OCI-M1 (cell line): ENCODE measurements around the gene SYN1.

ENCODE experiments used
- DNase-seq: peaks from one replicate; lab custom pipeline; 2025; lab: John Stamatoyannopoulos, UW

The SYN1 gene

DNA sequence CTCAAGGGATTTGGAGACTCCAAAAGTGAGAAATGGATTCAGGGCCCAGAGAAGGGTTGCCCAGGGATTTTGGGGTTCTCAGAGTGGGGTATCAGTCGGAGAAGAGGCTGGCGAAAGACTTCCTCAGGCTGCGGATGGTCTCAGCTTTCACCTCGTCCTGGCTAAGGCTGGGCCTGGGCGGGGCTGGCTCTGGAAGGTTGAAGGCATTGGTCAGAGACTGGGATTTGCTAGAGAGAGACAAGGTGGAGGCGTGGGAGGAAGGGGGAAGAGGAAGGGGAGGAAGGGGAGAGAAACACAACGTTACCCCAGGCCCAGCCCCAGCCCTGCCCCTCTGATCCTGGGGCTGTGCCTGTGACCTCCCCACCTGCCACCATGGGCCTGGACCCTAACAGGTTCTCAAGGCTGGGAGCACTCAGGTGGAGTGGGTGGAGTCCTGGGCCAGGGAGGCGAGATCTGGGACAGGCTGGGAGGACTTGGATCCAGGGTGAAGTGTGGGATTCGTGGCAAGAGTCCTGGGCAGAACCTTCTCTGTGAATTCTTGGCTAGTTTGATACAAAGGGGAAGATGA, 46.8 kb downstream of the SYN1 start:
- no peak for DNase-seq

DNA sequence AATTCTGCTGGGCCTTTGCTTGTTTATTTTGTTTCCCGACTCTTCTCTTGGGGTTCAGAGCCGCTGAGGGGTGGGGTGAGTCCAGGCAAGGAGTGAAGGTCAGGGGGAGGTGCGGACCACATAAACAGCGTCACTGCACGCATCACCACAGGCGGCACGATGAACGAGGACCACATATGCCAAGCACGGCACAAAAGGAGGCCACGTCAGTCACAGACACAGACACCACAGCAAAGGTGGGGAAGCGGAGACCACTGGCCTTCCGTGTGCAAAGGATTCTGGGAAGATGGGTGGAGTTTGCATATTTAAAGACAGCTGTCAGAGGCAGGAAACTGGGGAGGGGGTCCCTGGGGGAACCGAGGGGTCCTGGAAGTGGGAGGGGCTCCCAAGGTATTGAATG, 47.8 kb downstream of the SYN1 start:
- DNase-seq = no peak

DNA sequence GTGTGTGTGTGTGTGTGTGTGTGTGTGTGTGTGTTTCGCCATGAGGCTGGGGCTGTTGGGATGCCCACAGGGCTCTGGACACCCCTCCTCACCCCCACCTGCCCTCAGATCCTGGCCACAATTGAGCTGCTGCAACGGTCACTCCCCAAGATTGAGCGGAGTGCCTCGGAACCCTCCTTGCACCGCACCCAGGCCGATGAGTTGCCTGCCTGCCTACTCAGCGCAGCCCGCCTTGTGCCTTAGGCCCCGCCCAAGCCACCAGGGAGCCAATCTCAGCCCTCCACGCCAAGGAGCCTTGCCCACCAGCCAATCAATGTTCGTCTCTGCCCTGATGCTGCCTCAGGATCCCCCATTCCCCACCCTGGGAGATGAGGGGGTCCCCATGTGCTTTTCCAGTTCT, 48.4 kb downstream of the SYN1 start:
- no peak for DNase-seq

DNA sequence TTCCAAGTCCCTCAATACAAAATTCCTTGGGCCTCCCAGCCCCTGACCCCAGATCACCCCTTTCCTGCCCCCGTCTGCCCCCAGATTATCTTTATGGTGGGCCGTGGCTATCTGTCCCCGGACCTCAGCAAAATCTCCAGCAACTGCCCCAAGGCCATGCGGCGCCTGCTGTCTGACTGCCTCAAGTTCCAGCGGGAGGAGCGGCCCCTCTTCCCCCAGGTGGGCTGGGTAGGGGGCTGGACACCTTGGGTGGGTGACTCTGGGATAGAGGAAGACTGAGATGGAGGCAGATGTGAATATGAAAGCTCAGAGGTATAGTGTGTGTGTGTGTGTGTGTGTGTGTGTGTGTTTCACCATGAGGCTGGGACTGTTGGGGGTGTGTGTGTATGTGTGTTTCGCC, 48.9 kb downstream of the SYN1 start:
- DNase-seq = no peak

DNA sequence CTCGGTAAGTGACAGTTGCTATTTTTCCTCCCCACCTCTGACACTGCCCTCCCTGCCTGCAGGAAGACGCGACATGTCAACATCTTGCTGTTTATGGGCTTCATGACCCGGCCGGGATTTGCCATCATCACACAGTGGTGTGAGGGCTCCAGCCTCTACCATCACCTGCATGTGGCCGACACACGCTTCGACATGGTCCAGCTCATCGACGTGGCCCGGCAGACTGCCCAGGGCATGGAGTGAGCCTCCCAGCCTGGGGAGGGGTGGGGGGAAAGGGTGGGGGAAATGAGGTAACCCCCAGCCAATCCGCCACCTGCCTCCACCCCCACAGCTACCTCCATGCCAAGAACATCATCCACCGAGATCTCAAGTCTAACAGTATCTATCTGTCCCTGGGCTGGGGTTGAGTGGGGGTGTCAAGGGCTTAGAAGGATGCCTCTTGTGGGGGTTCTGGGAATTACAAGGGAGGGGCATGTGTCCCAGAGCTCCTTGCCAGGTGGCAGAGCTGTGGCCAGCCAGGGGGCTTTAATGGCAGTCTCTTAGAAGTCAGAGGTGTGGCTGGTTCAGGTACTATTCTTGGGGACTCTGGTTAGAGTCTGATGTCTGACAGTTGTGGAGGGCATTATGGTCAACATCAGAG, 50.9 kb downstream of the SYN1 start:
- peak; percentile 42 for DNase-seq

DNA sequence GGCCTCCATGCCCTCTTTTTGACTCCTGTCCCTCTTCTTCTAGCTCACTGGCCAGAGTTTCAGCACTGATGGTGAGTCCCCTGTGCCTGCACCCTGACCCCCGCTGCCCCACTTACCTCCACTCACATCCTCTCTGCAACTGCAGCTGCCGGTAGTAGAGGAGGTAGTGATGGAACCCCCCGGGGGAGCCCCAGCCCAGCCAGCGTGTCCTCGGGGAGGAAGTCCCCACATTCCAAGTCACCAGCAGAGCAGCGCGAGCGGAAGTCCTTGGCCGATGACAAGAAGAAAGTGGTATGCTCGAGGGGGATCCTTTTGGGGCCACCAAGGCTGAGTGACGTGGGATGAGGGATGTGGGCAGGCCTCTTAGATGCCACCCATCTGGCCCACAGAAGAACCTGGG, 52.8 kb downstream of the SYN1 start:
- DNase-seq = no peak

DNA sequence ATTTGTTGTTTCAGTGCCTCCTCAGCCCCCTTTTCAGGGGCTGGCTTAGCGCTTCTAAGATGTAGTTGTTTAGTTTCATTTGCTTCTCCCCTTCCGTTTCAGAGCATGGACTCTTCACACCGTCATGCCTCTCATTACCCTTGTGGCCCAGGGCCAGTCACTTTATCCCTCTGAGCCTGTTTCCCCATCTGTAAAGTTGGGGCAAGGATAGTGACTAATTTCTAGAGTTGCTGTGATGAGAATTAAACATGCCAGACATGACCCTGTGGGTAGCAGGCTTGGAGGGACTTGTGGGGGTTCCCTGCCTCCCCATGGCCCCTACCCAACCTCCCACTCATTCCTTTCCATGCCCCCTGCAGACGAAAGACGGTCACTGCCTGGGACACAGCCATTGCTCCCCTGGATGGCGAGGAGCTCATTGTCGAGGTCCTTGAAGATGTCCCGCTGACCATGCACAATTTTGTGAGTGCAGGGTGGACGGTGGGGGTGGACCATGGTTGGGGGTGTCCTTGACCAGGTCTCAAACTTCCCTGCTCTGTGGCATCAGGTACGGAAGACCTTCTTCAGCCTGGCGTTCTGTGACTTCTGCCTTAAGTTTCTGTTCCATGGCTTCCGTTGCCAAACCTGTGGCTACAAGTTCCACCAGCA, 55.1 kb downstream of the SYN1 start:
- no peak for DNase-seq

DNA sequence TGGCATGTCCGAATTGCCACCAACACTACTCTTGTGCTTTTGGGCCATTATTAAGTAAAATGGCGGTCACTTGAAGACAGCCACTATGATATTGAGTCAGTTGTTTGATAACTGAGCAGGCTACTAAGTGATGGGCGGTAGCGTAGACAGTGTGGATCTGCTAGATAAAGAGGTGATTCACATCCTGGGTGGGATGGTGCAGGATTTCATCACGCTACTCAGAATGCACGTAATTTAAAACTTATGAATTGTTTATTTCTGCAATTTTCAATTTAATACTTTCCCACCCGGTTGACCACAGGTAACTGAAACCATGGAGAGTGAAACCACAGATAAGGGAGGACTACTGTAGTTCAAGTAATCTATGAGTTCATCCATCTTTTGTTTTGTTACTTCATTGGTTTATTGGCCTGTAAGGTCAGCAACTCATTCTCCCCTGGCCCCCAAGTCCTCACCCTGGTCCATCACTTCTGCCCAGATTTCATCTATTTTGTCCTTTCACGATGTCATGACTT, 55.8 kb downstream of the SYN1 start:
- peak; percentile 71 for DNase-seq

DNA sequence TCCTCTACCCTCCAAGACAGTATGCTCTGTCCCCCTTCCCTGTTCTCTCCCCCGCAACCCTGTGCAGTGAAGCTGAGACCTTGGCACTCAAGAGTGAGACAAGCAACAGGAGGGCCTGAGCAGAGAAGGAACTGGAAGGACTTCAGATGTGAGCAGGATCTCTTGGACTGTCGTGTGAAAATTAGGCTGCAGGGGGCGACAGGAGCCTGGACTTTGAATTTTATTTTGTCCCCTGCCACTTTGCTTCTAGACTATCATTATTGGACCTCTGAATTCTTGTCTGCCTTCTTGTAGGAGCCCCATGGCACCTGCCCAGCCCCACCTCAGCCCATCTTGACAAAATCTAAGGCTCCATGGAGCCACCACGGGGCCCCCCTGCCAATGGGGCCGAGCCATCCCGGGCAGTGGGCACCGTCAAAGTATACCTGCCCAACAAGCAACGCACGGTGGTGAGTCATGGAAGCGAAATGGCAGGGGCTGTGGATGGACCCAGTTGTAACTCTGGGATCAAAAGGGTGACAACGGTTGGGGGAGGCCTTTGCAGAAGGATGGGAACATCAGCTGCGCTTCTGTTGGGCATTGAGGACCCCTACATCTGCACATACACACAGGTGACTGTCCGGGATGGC, 56.9 kb downstream of the SYN1 start:
- peak; percentile 77 for DNase-seq

DNA sequence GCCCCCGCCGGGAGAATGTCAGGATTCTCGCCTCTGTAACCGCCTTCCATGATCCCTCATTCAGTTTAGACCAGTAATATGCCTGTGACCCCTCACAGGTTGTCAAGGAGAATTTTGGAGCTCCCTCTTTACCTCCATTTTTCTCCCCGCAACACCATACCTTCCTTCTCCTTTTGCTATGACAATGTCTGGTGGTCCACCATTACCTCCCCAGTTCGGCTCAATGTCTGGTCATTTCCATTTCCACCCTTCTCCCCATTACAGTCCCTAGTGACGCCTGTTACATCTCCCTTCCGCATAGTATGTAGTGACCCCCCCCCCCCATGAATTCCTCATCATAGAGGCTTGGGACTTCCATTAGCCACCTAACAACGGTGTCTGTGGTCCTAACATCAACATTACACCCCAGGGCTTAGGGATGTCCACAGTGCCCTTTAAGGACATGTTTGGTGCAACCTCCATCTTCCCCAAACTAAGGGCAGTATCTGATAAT, 58.0 kb downstream of the SYN1 start:
- no peak for DNase-seq

DNA sequence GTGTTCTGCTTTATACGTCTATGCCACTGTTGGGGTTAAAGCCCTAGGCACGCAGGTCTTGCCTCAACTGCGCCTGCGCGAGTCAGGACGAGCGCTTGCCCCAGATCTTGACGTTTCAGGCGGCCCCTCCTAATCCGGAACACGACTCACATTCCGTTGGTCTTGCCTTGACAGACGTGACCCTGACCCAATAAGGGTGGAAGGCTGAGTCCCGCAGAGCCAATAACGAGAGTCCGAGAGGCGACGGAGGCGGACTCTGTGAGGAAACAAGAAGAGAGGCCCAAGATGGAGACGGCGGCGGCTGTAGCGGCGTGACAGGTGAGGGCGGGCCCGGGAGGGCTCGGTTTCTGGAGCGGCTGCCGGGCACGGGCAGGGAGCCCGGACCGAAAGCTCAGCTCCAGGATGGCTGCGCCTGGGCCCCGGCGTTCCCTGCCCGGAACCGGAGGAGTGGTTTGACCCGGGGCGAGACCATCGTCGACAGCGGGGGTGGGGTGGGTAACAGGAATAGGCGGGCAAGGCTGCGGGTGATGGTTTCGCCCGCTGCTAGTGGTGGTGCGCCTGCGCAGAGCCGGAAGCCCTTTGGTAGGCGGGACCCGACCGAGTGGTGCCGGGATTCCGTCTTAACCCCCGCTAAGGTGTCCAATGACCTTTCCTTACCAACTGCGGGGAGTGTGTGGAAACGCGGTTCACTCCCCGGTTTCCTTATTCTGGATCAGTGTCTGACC, 58.6 kb downstream of the SYN1 start, which contains the start of gene ARAF:
Gene ARAF, plus strand, starts transcription at position 272 of the 725 bp plus-strand sequence. CDS start 1,763 bp downstream, outside the sequence.
- peak; percentile 98 for DNase-seq

DNA sequence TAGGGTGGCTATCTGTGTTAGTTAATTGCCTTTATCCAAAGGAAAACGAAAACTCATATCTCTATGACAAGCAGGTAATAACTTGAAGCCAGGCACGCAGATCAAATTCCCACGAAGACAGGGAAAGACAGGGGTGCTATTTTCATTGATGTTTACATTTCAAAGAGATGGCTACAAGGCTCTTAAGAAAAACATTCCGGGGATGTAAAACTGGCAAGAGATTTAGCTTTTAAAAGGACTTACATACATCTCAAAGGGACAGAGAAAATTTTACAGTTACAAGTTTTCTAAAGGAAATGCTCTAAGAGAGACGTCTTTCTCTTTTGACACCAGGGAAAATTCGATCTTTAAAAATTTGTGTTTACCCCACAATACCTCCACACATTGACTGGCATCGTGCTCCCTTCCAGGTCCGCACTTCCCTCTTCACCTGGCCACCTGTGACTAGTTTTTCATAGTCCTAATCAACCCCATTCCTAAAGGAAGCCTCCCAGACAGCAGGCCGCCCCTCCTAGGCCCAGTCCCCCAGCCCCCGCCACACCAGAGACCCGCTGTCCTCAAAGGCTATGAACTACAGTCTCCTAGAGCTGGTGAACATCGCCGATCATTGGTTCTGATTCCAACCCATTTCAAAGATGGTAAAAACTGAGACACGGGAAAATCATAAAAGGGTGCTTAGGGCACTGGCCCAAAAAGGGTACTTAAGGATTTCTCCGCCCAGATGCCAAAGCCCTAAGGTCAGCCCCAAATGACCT, 59.3 kb downstream of the SYN1 start:
- DNase-seq = no peak

DNA sequence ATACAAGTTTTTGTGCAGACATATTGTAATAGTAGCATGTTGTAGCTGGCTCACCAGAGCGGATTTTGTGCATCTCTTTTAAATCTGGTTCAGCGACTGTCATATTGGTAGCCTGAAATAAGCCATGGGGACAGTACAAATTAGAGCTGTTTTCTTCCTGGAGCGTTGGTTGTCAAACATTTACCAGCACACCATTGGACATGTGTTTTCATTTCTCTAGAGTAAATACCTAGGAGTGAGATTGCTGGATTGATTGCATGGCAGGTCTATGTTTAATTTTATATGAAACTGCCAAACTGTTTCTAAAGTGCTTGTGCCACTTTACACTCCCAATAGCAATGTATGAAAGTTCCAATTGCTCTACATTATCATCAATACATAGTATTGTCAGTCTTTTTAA, 61.2 kb downstream of the SYN1 start:
- DNase-seq = no peak

DNA sequence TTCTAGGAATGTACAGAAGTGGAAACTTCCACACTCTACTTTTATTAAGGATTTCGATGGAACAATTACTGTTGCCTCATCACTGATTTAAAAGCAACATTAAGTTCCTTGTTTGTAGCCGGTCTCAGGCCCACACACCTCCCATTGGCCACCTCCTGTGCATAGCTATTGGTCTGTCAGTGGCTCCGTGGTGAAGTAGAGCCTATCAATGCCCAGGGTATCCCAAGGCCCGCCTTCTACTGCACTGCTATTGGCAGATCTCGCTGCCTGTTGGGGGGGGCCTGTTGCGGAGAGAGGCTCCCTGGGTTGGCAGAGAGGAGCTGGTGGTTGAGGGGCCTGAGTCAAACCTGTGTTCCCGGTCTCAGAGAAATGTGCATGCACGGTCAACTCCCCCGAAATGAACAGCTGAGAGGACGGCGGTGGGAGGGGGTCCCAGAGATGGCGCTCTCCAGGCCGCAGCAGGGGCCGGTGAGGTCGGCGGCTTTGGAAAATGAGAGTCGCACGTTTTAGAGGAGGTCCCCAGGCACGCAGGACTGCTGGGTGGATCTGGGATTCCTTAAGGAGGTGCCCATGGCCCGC, 63.5 kb downstream of the SYN1 start:
- peak; percentile 95 for DNase-seq

DNA sequence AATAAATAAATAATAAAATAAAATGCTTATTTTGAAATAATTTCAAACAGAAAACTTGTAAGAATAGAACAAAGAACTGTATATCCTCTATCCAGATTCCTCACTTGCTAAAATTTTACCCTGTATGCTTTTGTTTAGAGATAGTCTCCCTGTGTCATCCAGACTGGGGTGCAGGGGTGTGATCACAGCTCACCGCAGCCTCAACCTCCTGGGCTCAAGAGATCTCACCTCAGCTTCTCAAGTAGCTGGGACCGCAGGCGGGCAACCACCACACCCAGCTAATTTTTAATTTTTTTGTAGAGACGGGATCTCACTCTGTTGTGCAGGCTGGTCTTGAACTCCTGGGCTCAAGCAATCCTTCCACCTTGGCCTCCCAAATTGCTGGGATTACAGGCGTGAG, 76.2 kb downstream of the SYN1 start:
- DNase-seq = no peak

DNA sequence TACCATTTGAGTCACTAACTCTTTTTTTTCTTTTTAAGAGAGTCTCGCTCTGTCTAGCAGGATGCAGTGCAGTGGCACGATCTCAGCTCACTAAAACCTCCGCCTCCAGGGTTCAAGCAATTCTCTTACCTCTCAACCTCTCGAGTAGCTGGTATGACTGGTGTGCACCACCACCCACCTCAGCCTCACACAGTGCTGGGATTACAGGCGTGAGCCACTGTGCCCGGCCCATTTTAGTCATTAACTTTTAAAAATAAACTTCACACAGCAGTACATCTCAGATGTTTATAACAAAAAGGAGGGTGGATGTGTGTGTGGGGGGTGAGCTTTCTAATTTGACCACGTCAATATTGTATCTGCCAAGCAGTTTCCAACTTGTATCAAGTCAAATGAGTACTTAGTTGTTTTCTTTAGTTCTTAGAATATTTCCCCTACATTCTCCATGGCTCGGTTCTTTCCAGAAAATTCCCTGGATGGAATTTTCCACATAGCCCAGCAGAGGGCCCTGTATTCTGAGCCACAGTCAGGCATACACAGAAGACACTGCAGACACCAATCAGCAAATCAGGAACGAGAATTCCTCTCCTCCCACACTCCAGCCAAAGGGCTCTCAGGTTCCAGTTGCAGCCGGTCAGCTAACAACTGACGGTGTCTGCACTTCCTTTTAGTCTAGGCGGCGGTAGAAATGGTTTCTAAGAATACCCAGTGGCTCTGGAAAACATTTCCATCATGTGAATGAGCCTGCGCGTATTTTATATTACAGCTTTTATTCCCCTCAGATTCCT, 78.7 kb downstream of the SYN1 start:
- peak; percentile 94 for DNase-seq

DNA sequence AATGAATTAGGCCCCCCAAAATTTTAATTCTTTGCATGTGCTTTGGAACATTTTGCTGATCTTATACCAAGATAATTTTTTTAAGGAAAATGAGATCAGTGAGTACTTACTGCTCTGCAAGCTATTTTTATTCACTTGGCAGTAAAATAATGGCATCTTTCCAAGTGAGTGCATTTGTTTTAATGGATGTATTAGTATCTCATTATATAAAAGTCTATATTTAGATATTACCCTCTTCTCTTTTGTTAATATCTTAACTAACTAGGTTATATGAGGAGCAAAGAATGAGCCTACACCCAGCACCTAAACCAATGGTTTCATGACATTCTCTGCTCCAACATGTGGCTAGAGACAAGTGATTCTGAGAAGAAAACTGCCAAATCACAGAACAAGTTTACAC, 79.8 kb downstream of the SYN1 start:
- DNase-seq = no peak

DNA sequence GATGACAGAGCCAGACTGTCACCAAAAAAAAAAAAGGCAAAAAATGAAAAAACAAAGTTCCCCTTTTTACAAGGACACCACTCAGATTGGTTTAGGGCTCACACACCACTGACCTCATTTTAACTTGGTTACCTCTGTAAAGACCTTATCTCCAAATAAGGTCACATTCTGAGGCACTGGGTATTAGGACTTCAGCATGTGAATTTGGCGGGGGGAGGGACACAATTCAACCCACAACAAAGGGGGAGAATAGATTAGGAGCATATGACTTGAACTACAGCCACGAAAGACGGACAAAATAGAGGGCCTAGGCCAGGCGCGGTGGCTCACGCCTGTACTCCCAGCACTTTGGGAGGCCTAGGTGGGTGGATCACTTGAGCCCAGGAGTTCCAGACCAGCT, 89.6 kb downstream of the SYN1 start:
- peak; percentile 91 for DNase-seq

DNA sequence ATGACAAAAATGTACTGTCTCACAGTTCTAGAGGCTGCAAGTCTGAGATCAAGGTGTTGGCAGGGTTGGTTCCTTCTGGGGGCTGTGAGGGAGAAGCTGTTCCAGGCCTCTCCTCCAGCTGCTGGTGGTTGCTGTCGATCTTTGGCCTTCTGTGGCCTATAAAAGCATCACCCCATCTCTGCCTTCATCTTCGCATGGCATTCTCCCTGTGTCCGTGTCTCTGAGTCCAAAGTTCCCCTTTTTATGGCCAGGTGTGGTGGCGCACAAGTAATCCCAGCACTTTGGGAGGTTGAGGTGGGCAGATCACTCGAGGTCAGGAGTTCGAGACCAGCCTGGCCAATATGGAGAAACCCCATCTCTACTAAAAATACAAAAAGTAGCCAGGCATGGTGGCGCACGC, 90.1 kb downstream of the SYN1 start:
- no peak for DNase-seq

DNA sequence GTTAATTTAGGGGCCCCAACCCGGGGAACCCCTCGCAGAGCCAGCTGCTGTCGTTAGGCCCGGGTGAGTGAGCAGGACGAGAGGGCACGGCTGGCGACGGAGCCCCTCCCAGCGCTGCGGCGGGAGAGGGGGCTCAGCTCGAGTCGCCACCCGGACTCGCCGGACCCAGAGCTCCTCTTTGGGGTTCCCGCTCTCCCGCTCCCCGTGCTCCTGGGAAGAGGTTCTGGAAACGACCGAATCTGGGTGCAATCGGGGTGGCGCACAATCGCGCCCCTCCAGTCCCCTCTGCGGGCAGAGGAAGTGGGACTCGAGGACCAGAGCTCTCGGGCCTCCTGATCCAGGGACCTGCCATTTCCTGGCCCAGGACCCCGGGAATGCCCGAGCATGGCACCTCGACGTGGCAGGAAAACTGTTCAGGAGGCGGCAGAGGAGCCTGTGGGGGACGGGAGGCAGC, 95.9 kb downstream of the SYN1 start:
- no peak for DNase-seq
